WTC11 (cell line): Measurements from ENCODE around the gene ACHE. TPM values are rescaled to one million over a fixed set of nuclear protein-coding genes. Genes with fewer than 3 reads are reported as not detected.

ENCODE experiments used
- ATAC-seq: fragments of 200-7000 bp; cut with Tn5 transposase; 2 replicates; pipeline ENCODE4 v1.10.0; 2021; ENCODE audit warnings: mild to moderate bottlenecking, moderate library complexity
- CTCF ChIA-PET: fragments of 300-600 bp; sonication (Branson Sonifier 250); formaldehyde crosslinking; loops from one replicate; lab custom pipeline; 2021; ENCODE audit warnings: antibody characterized with exemption; lab: Charles Lee
- POLR2A ChIA-PET: fragments of 350-600 bp; sonication (Branson Sonifier 250); formaldehyde crosslinking; loops from one replicate; lab custom pipeline; 2021; ENCODE audit warnings: antibody characterized with exemption; lab: Charles Lee
- DNase-seq: peaks from one replicate; pipeline ENCODE4 v3.0.0; 2021; ENCODE audit warnings: low spot score
- H3K27ac Mint-ChIP-seq: 2 replicates; pipeline ENCODE4 v1.8.0; 2021; ENCODE audit warnings: mixed read lengths
- H3K27me3 Mint-ChIP-seq: 2 replicates; pipeline ENCODE4 v1.8.0; 2021; ENCODE audit warnings: low read depth, mild to moderate bottlenecking, moderate library complexity, mixed read lengths
- H3K36me3 Mint-ChIP-seq: 2 replicates; pipeline ENCODE4 v1.8.0; 2021; ENCODE audit warnings: mixed read lengths
- H3K4me1 Mint-ChIP-seq: 2 replicates; pipeline ENCODE4 v1.8.0; 2022; ENCODE audit warnings: mixed read lengths
- H3K4me3 Mint-ChIP-seq: 2 replicates; pipeline ENCODE4 v1.8.0; 2021; ENCODE audit warnings: mild to moderate bottlenecking, moderate library complexity, mixed read lengths
- H3K9me3 Mint-ChIP-seq: 2 replicates; pipeline ENCODE4 v1.8.0; 2021; ENCODE audit warnings: mixed read lengths
- ELF4 ChIP-seq: sonication (generic); formaldehyde crosslinking; IDR thresholded peaks from 2 replicates; pipeline ENCODE4 v1.8.1; 2022; ENCODE audit warnings: low read depth, mild to moderate bottlenecking, moderate library complexity, missing genetic modification reagents
- ETV6 ChIP-seq: sonication (generic); formaldehyde crosslinking; IDR thresholded peaks from 2 replicates; pipeline ENCODE4 v1.8.1; 2022; ENCODE audit warnings: mild to moderate bottlenecking, missing genetic modification reagents
- GRHL2 ChIP-seq: fragments of 250-450 bp; sonication (Bioruptor Pico); IDR thresholded peaks from 2 replicates; pipeline ENCODE4 v1.8.0; 2022; ENCODE audit warnings: mild to moderate bottlenecking, moderate library complexity; ENCODE audit not compliant: insufficient replicate concordance, severe bottlenecking
- MXD4 ChIP-seq: fragments of 250-450 bp; sonication (Bioruptor Pico); IDR thresholded peaks from 2 replicates; pipeline ENCODE4 v1.8.0; 2021; ENCODE audit warnings: mild to moderate bottlenecking, moderate library complexity, borderline replicate concordance
- NFE2L1 ChIP-seq: sonication (generic); formaldehyde crosslinking; IDR thresholded peaks from 2 replicates; pipeline ENCODE4 v1.8.1; 2023; ENCODE audit warnings: missing genetic modification reagents
- RELA ChIP-seq: sonication (generic); formaldehyde crosslinking; IDR thresholded peaks from 2 replicates; pipeline ENCODE4 v1.8.1; 2022; ENCODE audit warnings: missing genetic modification reagents, mild to moderate bottlenecking, borderline replicate concordance
- TP53 ChIP-seq: sonication (generic); formaldehyde crosslinking; IDR thresholded peaks from 2 replicates; pipeline ENCODE4 v1.8.1; 2023; ENCODE audit warnings: mild to moderate bottlenecking, missing genetic modification reagents
- ZNF121 ChIP-seq: sonication (generic); formaldehyde crosslinking; IDR thresholded peaks from 2 replicates; pipeline ENCODE4 v1.8.0; 2023; ENCODE audit warnings: missing genetic modification reagents
- ZNF416 ChIP-seq: fragments of 250-450 bp; sonication (Bioruptor Pico); IDR thresholded peaks from 2 replicates; pipeline ENCODE4 v1.9.0; 2021; ENCODE audit warnings: mild to moderate bottlenecking, inconsistent platforms
- ZNF671 ChIP-seq: fragments of 250-450 bp; sonication (Bioruptor Pico); IDR thresholded peaks from 2 replicates; pipeline ENCODE4 v1.8.0; 2021; ENCODE audit warnings: mild to moderate bottlenecking
- total RNA-seq: library from RNA; stranded (reverse); gene quantifications from 3 replicates; pipeline ENCODE4 v1.2.3, GENCODE V29; 2021
- TF ChIP-seq, protein P1 (sequence below): sonication (generic); formaldehyde crosslinking; conservative IDR thresholded peaks from 2 replicates; pipeline ENCODE4 v1.8.1; 2022; ENCODE audit warnings: mild to moderate bottlenecking, missing genetic modification reagents
- TF ChIP-seq, protein P2 (sequence below): sonication (generic); formaldehyde crosslinking; IDR thresholded peaks from 2 replicates; pipeline ENCODE4 v1.8.1; 2022; ENCODE audit warnings: low read depth, missing genetic modification reagents, borderline replicate concordance
- TF ChIP-seq, protein P3 (sequence below): sonication (generic); formaldehyde crosslinking; conservative IDR thresholded peaks from 2 replicates; pipeline ENCODE4 v1.8.1; 2023; ENCODE audit warnings: mild to moderate bottlenecking, low read depth, missing genetic modification reagents, moderate library complexity
- TF ChIP-seq, protein P4 (sequence below): fragments of 250-450 bp; sonication (Bioruptor Pico); IDR thresholded peaks from 2 replicates; pipeline ENCODE4 v1.9.0; 2021; ENCODE audit warnings: mild to moderate bottlenecking
- TF ChIP-seq, protein P5 (sequence below): sonication (generic); formaldehyde crosslinking; IDR thresholded peaks from 2 replicates; pipeline ENCODE4 v1.8.0; 2023; ENCODE audit warnings: mild to moderate bottlenecking, missing genetic modification reagents
- TF ChIP-seq, protein P6 (sequence below): sonication (generic); formaldehyde crosslinking; IDR thresholded peaks from 2 replicates; pipeline ENCODE4 v1.8.1; 2022; ENCODE audit warnings: mild to moderate bottlenecking, moderate library complexity, missing genetic modification reagents

The ACHE gene
- total RNA-seq, 1 experiment from 2014 or later = 7.7 TPM

DNA sequence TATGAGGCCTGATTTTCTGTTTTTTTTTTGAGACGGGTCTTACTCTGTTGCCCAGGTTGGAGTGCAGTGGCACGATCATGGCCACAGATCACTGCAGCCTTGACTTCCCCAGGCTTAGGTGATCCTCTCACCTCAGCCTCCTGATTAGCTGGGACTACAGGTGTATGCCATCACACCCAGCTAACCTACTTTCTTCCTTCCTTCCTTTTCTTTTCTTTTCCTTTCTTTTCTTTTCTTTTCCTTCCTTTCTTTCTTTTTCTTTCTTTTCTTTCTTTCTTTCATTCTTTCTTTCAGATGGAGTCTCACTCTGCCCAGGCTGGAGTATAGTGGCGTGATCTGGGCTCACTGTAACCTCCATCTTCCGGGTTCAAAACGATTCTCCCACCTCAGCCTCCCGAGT is 17.0 kb downstream of the ACHE start:
- ChIA-PET POLR2A (no interaction called here), CTCF (no interaction called here)
- Mint-ChIP-seq H3K27ac (peak overlapping the region; percentile 54; the same call in 1 of the 2 replicates), H3K4me3 (no peak overlapping the region), H3K4me1 (peaks cover 25% of the 10 kb centered on the region), H3K27me3 (no peaks in the 10 kb centered on the region), H3K36me3 (peaks cover 83% of the 10 kb centered on the region), H3K9me3 (no peaks in the 10 kb centered on the region)
- DNase-seq (no peak), ATAC-seq (no peak)
- TF ChIP-seq ZNF121 (CRISPR knock-in tag) (peak; percentile 38; the same call in 1 of the 2 replicates), ELF4 (CRISPR knock-in tag) (no peak), ZNF671 (no peak)
- TF ChIP-seq, protein P1, sequence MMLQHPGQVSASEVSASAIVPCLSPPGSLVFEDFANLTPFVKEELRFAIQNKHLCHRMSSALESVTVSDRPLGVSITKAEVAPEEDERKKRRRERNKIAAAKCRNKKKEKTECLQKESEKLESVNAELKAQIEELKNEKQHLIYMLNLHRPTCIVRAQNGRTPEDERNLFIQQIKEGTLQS (CRISPR knock-in tag) = no peak

DNA sequence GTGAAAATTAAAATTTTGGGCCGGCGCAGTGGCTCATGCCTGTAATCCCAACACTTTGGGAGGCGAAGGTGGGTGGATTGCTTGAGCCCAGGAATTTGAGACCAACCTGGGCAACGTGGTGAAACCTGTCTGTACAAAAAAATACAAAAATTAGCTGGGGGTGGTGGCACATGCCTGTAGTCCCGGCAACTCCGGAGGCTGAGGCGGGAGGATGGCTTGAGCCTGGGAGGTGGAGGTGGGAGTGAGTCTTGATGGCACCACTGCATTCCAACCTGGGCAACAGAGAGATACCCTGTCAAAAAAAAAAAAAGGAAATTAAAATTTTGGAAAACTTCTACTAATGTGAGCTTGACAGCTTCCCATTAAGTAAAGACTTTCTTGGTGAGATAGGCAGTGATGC is 17.7 kb downstream of the ACHE start:
- Mint-ChIP-seq H3K4me1 (peaks cover 21% of the 10 kb centered on the region), H3K36me3 (peaks cover 83% of the 10 kb centered on the region), H3K27ac (no peak overlapping the region; the same call in 1 of the 2 replicates), H3K4me3 (no peak overlapping the region), H3K27me3 (no peaks in the 10 kb centered on the region), H3K9me3 (no peaks in the 10 kb centered on the region)
- ATAC-seq = no peak
- POLR2A ChIA-PET = no interaction called here
- TF ChIP-seq TP53 (no peak), NFE2L1 (CRISPR knock-in tag) (no peak), MXD4 (CRISPR knock-in tag) (no peak), GRHL2 (CRISPR knock-in tag) (no peak), ETV6 (CRISPR knock-in tag) (no peak), RELA (no peak), ZNF416 (CRISPR knock-in tag) (no peak)
- TF ChIP-seq, protein P2, sequence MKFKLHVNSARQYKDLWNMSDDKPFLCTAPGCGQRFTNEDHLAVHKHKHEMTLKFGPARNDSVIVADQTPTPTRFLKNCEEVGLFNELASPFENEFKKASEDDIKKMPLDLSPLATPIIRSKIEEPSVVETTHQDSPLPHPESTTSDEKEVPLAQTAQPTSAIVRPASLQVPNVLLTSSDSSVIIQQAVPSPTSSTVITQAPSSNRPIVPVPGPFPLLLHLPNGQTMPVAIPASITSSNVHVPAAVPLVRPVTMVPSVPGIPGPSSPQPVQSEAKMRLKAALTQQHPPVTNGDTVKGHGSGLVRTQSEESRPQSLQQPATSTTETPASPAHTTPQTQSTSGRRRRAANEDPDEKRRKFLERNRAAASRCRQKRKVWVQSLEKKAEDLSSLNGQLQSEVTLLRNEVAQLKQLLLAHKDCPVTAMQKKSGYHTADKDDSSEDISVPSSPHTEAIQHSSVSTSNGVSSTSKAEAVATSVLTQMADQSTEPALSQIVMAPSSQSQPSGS (CRISPR knock-in tag) = no peak
- TF ChIP-seq, protein P3, sequence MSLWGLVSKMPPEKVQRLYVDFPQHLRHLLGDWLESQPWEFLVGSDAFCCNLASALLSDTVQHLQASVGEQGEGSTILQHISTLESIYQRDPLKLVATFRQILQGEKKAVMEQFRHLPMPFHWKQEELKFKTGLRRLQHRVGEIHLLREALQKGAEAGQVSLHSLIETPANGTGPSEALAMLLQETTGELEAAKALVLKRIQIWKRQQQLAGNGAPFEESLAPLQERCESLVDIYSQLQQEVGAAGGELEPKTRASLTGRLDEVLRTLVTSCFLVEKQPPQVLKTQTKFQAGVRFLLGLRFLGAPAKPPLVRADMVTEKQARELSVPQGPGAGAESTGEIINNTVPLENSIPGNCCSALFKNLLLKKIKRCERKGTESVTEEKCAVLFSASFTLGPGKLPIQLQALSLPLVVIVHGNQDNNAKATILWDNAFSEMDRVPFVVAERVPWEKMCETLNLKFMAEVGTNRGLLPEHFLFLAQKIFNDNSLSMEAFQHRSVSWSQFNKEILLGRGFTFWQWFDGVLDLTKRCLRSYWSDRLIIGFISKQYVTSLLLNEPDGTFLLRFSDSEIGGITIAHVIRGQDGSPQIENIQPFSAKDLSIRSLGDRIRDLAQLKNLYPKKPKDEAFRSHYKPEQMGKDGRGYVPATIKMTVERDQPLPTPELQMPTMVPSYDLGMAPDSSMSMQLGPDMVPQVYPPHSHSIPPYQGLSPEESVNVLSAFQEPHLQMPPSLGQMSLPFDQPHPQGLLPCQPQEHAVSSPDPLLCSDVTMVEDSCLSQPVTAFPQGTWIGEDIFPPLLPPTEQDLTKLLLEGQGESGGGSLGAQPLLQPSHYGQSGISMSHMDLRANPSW (CRISPR knock-in tag) = no peak
- TF ChIP-seq, protein P4, sequence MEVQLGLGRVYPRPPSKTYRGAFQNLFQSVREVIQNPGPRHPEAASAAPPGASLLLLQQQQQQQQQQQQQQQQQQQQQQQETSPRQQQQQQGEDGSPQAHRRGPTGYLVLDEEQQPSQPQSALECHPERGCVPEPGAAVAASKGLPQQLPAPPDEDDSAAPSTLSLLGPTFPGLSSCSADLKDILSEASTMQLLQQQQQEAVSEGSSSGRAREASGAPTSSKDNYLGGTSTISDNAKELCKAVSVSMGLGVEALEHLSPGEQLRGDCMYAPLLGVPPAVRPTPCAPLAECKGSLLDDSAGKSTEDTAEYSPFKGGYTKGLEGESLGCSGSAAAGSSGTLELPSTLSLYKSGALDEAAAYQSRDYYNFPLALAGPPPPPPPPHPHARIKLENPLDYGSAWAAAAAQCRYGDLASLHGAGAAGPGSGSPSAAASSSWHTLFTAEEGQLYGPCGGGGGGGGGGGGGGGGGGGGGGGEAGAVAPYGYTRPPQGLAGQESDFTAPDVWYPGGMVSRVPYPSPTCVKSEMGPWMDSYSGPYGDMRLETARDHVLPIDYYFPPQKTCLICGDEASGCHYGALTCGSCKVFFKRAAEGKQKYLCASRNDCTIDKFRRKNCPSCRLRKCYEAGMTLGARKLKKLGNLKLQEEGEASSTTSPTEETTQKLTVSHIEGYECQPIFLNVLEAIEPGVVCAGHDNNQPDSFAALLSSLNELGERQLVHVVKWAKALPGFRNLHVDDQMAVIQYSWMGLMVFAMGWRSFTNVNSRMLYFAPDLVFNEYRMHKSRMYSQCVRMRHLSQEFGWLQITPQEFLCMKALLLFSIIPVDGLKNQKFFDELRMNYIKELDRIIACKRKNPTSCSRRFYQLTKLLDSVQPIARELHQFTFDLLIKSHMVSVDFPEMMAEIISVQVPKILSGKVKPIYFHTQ (CRISPR knock-in tag) = no peak
- CTCF ChIA-PET = no interaction called here
- DNase-seq = no peak

DNA sequence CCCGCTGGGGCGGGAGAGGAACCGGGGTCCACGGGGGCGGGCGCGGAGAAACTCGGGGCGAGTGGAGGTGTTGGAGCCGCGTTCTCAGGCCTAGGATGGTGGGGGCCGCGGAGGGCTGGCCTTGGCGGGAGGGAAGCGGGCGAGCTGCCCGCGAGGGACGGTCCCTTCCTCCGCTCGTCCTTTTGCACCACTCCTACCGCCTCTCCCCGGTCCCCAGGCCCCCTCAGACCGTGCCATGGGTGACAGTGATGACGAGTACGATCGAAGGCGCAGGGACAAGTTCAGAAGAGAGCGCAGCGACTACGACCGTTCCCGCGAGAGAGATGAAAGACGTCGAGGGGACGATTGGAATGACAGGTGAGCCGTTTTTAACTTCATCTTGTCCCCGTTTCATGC is 20.3 kb downstream of the ACHE start:
- Mint-ChIP-seq H3K27ac (peak overlapping the region; percentile 99; the same call in 1 of the 2 replicates), H3K4me3 (peak overlapping the region; percentile 98), H3K9me3 (no peaks in the 10 kb centered on the region), H3K4me1 (peaks cover 19% of the 10 kb centered on the region), H3K27me3 (no peaks in the 10 kb centered on the region), H3K36me3 (peaks cover 82% of the 10 kb centered on the region)
- POLR2A ChIA-PET = interaction anchor here (0.8 to 3.1 kb wide), 12 partner anchors 8 to 170 kb away, joined by 3 to 71 read pairs (median 4); partner anchors contain the start of genes EPHB4, POP7, TRIP6 and UFSP1
- DNase-seq (no peak), ATAC-seq (no peak)
- CTCF ChIA-PET = interaction anchor here (0.6 to 2.2 kb wide), 20 partner anchors 12 to 317 kb away, joined by 3 to 14 read pairs (median 4); partner anchors contain the start of genes EPHB4, POP7, SLC12A9 and UFSP1
- TF ChIP-seq, protein P5, sequence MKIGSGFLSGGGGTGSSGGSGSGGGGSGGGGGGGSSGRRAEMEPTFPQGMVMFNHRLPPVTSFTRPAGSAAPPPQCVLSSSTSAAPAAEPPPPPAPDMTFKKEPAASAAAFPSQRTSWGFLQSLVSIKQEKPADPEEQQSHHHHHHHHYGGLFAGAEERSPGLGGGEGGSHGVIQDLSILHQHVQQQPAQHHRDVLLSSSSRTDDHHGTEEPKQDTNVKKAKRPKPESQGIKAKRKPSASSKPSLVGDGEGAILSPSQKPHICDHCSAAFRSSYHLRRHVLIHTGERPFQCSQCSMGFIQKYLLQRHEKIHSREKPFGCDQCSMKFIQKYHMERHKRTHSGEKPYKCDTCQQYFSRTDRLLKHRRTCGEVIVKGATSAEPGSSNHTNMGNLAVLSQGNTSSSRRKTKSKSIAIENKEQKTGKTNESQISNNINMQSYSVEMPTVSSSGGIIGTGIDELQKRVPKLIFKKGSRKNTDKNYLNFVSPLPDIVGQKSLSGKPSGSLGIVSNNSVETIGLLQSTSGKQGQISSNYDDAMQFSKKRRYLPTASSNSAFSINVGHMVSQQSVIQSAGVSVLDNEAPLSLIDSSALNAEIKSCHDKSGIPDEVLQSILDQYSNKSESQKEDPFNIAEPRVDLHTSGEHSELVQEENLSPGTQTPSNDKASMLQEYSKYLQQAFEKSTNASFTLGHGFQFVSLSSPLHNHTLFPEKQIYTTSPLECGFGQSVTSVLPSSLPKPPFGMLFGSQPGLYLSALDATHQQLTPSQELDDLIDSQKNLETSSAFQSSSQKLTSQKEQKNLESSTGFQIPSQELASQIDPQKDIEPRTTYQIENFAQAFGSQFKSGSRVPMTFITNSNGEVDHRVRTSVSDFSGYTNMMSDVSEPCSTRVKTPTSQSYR (CRISPR knock-in tag) = peak; percentile 8; the same call in 1 of the 2 replicates
- TF ChIP-seq, protein P6, sequence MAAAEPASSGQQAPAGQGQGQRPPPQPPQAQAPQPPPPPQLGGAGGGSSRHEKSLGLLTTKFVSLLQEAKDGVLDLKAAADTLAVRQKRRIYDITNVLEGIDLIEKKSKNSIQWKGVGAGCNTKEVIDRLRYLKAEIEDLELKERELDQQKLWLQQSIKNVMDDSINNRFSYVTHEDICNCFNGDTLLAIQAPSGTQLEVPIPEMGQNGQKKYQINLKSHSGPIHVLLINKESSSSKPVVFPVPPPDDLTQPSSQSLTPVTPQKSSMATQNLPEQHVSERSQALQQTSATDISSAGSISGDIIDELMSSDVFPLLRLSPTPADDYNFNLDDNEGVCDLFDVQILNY (CRISPR knock-in tag) = no peak
